Measurements from ENCODE around the gene UBE3A. TPM values are rescaled to one million over a fixed set of nuclear protein-coding genes. Genes with fewer than 3 reads are reported as not detected.

Gene UBE3A
- total RNA-seq, 1 donor from 2014 or later: 102 TPM

DNA sequence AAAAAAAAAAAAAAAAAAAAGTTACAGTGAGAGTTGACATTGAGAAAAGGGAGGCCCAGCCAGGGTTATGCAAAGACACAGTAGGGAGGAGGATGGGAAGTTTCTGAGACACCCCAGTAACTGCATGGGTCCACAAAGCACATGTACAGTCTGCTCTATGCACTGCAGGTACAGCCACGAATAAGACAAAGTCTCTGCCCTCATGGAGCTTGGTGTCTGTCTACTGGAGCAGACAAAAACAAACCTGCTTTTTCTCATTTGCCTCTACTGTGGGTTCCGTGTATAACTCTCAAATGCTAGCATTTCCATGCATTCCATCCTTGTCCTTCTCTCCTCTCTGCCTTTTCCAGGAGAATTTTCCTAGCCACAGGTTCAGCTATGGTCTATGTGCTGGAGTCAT, 107.4 kb downstream of the UBE3A start:
- H3K4me3 ChIP-seq (ENCODE audit: insufficient read depth, low read depth, low read length): no peak overlapping the region
- TF ChIP-seq EZH2 (IDR thresholded peaks at IDR 0.05; ENCODE audit: insufficient read depth, low read length): no peak
- TF ChIP-seq, protein P1, sequence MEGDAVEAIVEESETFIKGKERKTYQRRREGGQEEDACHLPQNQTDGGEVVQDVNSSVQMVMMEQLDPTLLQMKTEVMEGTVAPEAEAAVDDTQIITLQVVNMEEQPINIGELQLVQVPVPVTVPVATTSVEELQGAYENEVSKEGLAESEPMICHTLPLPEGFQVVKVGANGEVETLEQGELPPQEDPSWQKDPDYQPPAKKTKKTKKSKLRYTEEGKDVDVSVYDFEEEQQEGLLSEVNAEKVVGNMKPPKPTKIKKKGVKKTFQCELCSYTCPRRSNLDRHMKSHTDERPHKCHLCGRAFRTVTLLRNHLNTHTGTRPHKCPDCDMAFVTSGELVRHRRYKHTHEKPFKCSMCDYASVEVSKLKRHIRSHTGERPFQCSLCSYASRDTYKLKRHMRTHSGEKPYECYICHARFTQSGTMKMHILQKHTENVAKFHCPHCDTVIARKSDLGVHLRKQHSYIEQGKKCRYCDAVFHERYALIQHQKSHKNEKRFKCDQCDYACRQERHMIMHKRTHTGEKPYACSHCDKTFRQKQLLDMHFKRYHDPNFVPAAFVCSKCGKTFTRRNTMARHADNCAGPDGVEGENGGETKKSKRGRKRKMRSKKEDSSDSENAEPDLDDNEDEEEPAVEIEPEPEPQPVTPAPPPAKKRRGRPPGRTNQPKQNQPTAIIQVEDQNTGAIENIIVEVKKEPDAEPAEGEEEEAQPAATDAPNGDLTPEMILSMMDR (IDR thresholded peaks at IDR 0.05; ENCODE audit: insufficient read depth, low read depth, low read length): no peak
- H3K9ac ChIP-seq (ENCODE audit: low read length): no peak overlapping the region
- peaks cover 3% of the 10 kb centered on the region for H3K79me2 ChIP-seq (ENCODE audit: insufficient read depth, low read length)
- Mint-ChIP-seq H3K4me1 (ENCODE audit: low read depth, unreplicated experiment) (peaks cover 18% of the 10 kb centered on the region), H3K27ac (ENCODE audit: unreplicated experiment) (no peak overlapping the region), H3K9me3 (ENCODE audit: unreplicated experiment) (peaks cover 4% of the 10 kb centered on the region), H3K4me3 (ENCODE audit: unreplicated experiment) (no peak overlapping the region), H3K36me3 (ENCODE audit: low read depth, unreplicated experiment) (peaks cover 31% of the 10 kb centered on the region), H3K27me3 (ENCODE audit: low read depth, unreplicated experiment) (no peaks in the 10 kb centered on the region)
- H3K4me2 ChIP-seq (ENCODE audit: low read length): no peak overlapping the region
- no peaks in the 10 kb centered on the region for H3K9me3 ChIP-seq (ENCODE audit: insufficient read depth, low read depth, low read length)
- no peaks in the 10 kb centered on the region for H3K27me3 ChIP-seq (ENCODE audit: insufficient read depth, low read length)
- H2AFZ ChIP-seq (ENCODE audit: low read depth, low read length): no peak overlapping the region
- DNase-seq (ENCODE audit: low read depth) (no peak), FAIRE-seq (no peak)
- H3K27ac ChIP-seq (ENCODE audit: low read depth, low read length): no peak overlapping the region
- no peaks in the 10 kb centered on the region for H4K20me1 ChIP-seq (ENCODE audit: insufficient read depth, low read length)
- no peaks in the 10 kb centered on the region for H3K4me1 ChIP-seq (ENCODE audit: insufficient read depth, low read length)
- peaks cover 5% of the 10 kb centered on the region for H3K36me3 ChIP-seq (ENCODE audit: insufficient read depth, low read length)

DNA sequence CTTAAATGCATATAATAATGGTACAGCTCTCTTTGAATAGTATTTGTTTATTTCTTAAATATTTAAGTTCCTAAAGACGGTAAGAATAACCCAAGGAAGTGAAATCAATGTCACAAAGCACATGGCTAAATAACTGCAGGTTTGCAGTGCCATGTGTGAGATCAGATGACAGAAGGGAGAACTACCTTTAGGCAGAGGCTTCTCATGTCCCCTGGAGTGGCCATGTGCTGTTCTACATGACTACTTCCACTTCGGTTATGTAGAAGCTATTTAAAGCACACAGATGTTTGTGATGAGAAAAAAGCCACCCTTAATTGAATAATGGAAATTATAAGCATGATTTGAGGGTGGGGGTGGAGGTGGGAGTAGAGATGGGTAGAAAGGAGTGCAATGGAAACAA, 109.1 kb downstream of the UBE3A start:
- Histone ChIP-seq H3K9me3 (ENCODE audit: insufficient read depth, low read depth, low read length) (no peaks in the 10 kb centered on the region), H3K4me2 (ENCODE audit: low read length) (no peak overlapping the region), H3K9ac (ENCODE audit: low read length) (no peak overlapping the region), H3K36me3 (ENCODE audit: insufficient read depth, low read length) (no peaks in the 10 kb centered on the region), H3K79me2 (ENCODE audit: insufficient read depth, low read length) (peaks cover 3% of the 10 kb centered on the region), H3K27me3 (ENCODE audit: insufficient read depth, low read length) (no peaks in the 10 kb centered on the region), H3K4me1 (ENCODE audit: insufficient read depth, low read length) (no peaks in the 10 kb centered on the region), H3K4me3 (ENCODE audit: insufficient read depth, low read depth, low read length) (no peak overlapping the region), H4K20me1 (ENCODE audit: insufficient read depth, low read length) (no peaks in the 10 kb centered on the region), H3K27ac (ENCODE audit: low read depth, low read length) (no peak overlapping the region), H2AFZ (ENCODE audit: low read depth, low read length) (no peak overlapping the region)
- peaks cover 3% of the 10 kb centered on the region for H3K9me3 Mint-ChIP-seq (ENCODE audit: unreplicated experiment)
- FAIRE-seq (no peak), DNase-seq (ENCODE audit: low read depth) (no peak)
- H3K27ac Mint-ChIP-seq (ENCODE audit: unreplicated experiment): no peak overlapping the region
- H3K4me1 Mint-ChIP-seq (ENCODE audit: low read depth, unreplicated experiment): peaks cover 13% of the 10 kb centered on the region
- H3K4me3 Mint-ChIP-seq (ENCODE audit: unreplicated experiment): no peak overlapping the region
- H3K36me3 Mint-ChIP-seq (ENCODE audit: low read depth, unreplicated experiment): peaks cover 23% of the 10 kb centered on the region
- no peaks in the 10 kb centered on the region for H3K27me3 Mint-ChIP-seq (ENCODE audit: low read depth, unreplicated experiment)
- no peak for TF ChIP-seq EZH2 (IDR thresholded peaks at IDR 0.05; ENCODE audit: insufficient read depth, low read length)
- TF ChIP-seq, protein P1 (IDR thresholded peaks at IDR 0.05; ENCODE audit: insufficient read depth, low read depth, low read length): no peak

DNA sequence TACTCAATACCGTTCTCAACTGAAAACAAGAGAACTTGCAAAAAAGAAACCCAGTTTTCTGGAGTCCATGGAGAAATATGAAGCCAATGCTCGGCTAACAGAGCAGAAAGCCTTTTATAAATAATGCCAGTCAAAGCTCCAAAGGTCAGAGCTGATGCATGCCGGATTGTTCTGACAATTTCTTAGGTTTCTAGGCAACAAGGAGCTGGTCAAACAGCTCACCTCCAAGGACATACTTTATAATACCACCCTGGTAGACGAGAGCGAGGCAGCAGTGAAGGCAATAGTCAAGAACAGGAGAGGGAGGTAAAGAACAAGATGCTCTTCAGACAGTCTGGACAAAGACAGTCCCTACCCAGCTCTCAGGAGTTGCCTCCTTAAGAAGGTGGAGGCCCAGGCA, 111.1 kb downstream of the UBE3A start:
- Histone ChIP-seq H3K4me1 (ENCODE audit: insufficient read depth, low read length) (no peaks in the 10 kb centered on the region), H4K20me1 (ENCODE audit: insufficient read depth, low read length) (no peaks in the 10 kb centered on the region), H3K79me2 (ENCODE audit: insufficient read depth, low read length) (no peaks in the 10 kb centered on the region), H3K27me3 (ENCODE audit: insufficient read depth, low read length) (no peaks in the 10 kb centered on the region), H3K9ac (ENCODE audit: low read length) (no peak overlapping the region), H3K27ac (ENCODE audit: low read depth, low read length) (no peak overlapping the region), H3K36me3 (ENCODE audit: insufficient read depth, low read length) (no peaks in the 10 kb centered on the region), H3K9me3 (ENCODE audit: insufficient read depth, low read depth, low read length) (no peaks in the 10 kb centered on the region), H3K4me2 (ENCODE audit: low read length) (no peak overlapping the region), H3K4me3 (ENCODE audit: insufficient read depth, low read depth, low read length) (no peak overlapping the region), H2AFZ (ENCODE audit: low read depth, low read length) (no peak overlapping the region)
- peak overlapping the region; percentile 20 for H3K4me3 Mint-ChIP-seq (ENCODE audit: unreplicated experiment)
- peaks cover 27% of the 10 kb centered on the region for H3K36me3 Mint-ChIP-seq (ENCODE audit: low read depth, unreplicated experiment)
- peaks cover 3% of the 10 kb centered on the region for H3K9me3 Mint-ChIP-seq (ENCODE audit: unreplicated experiment)
- peaks cover 10% of the 10 kb centered on the region for H3K4me1 Mint-ChIP-seq (ENCODE audit: low read depth, unreplicated experiment)
- H3K27me3 Mint-ChIP-seq (ENCODE audit: low read depth, unreplicated experiment): no peaks in the 10 kb centered on the region
- DNase-seq (ENCODE audit: low read depth) (no peak), FAIRE-seq (no peak)
- H3K27ac Mint-ChIP-seq (ENCODE audit: unreplicated experiment): no peak overlapping the region
- TF ChIP-seq, protein P1 (IDR thresholded peaks at IDR 0.05; ENCODE audit: insufficient read depth, low read depth, low read length): no peak
- TF ChIP-seq EZH2 (IDR thresholded peaks at IDR 0.05; ENCODE audit: insufficient read depth, low read length): no peak

Measured in astrocyte (in vitro differentiated cells and primary cell).